UCSD-AML1 (cell line): ENCODE data around the gene KRTAP19-4.
"Not testable (repeated sequence)": the region's sequence is repeated elsewhere in the genome, so short reads cannot be mapped to it uniquely, and the experiment has no call there.

Experiments
- DNase-seq: peaks from one replicate; lab custom pipeline; 2025; ENCODE audit not compliant: unreplicated experiment; lab: John Stamatoyannopoulos, UW

KRTAP19-4 gene, protein sequence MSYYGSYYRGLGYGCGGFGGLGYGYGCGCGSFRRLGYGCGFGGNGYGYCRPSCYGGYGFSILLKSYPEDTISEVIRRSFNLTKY

DNA sequence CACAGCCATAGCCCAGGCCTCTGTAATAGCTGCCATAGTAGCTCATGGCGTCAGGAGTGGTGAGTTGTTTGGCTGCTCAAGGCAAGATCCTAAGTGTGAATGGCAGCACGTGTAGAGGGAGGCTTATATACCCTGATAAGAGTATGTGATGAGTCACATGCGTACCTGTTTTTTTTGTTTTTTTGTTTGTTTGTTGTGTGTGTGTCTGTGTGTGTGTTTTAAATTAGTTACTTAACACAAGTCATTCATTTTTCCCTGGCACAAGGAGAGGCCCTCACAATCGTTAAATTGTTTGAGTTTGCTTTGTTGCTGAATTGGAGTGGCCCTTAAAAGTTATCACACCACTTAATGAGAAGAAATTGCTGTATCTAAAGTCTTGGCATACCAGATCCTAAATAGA, at the start of gene KRTAP19-4:
Gene KRTAP19-4, minus strand, starts transcription at position 101 of the 400 bp plus-strand sequence. Its CDS starts 55 bp downstream, at position 46.
- no peak for DNase-seq

DNA sequence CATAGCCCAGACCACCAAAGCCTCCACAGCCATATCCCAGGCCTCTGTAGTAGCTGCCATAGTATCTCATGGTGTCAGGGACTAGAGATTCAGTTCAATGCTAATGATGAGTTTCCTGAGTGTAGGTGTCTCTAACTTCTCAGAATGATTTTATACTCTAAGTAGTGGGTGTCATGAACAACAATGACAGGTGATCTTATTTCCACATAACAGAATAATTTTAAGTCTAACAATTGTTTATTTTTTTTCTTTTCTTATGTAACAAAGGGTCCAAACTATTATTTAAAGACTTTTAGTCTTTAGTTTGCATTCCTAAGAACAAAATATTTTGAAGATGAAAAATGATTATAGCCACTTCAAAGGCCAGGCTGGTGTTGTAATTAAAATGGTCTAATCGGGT, 44.8 kb upstream of the KRTAP19-4 start, which contains the start of gene KRTAP19-6:
Gene KRTAP19-6, minus strand, starts transcription at position 101 of the 400 bp plus-strand sequence. Its CDS starts 31 bp downstream, at position 70.
- DNase-seq: no peak

DNA sequence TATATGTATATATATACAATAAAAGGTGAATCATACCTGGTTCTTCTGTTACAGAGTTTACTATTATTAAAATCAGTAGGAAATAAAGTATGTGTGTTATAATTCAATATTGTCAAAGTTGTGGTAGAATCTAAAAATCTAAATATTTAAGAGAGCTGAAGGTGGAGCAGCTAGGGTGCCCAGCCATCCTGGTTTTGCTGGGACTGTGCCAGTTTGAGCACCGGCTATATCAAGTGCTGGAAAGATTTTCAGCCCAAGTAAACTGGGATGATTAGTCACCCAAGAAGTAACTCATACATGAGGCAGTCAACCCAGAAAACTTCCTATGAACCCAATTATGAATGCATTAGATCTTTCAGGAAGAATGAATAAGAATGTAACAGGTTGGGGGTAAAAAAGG, 21.9 kb upstream of the KRTAP19-4 start:
- no peak for DNase-seq

DNA sequence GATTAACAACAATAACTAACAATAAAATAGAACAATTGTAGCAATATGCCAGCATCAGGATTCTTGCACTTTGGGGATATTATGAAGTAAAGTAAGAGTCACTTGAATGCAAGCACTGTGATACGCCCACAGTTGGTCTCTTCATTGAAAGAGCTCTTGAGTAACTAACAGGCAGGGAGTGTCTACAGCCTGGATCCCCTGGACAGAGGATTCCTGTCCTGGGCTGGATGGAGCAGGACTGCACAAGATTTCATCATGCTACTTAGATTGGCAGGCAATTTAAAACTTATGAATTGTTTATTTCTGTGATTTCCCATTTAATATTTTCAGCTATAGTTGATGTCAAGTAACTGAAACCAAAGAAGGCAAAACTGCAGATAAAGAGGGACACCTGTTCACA, 18.7 kb upstream of the KRTAP19-4 start:
- no peak for DNase-seq

DNA sequence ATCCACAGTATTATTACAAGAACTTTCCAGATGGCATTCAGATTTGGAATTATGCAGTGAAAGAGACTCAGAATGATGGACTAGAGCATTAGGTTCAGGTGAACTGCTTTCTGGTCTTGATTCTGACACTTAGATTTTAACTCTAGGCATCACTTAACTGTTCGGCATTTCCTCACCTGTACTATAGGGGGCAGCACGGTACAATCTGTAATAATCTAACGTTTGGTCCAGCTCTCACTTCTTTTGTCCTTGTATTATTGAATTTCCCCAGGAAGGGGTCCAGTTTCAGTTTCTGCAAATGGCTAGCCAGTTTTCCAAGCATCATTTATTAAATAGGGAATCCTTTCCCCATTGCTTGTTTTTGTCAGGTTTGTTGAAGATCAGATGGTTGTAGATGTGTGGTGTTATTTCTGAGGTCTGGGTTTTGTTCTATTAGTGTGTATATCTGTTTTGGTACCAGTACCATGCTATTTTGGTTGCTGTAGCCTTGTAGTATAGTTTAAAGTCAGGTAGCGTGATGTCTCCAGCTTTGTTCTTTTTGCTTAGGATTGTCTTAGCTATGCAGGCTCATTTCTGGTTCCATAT, 8.7 kb upstream of the KRTAP19-4 start:
- DNase-seq: not testable (repeated sequence)

DNA sequence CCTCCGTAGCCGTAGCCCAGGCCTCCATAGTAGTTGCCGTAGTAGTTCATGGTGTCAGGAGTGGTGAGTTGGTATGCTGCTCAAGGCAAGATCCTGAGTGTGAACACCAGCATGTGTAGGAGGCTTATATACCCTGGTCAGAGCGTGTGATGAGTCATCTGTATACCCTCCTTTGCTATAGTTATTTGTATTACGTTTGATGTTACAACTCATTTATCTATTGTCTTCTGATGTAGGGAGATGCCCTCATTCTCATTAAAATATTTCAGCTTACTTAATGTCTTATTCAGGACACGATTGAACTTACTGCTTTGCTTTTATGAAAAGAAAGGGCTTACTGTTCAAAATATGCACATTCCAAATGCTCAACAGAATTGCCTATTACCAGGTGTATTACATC, 5.1 kb upstream of the KRTAP19-4 start, which contains the start of gene KRTAP19-5:
Gene KRTAP19-5, minus strand, starts transcription at position 101 of the 400 bp plus-strand sequence. Its CDS starts 51 bp downstream, at position 50.
- DNase-seq: no peak

DNA sequence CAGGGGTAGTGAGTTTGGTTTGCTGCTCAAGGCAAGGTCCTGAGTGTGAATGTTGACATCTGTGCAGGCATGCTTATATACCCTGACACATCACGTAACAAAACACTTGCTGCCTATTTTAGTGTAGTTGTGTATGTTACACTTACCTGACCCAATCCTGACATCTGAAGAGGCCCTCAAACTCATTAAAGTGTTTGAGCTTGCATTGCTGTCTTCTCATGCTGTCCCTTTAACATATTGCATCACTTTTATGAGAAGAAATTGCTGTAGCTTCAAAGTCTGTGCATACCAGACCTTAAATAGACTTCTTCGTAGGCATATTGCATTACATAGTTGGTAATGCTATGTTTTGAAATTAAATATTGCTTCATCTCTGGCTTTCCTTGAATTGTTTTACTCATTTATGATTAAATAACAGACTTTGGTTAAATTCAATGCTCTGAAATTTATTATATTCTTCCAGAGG, 5.0 kb downstream of the KRTAP19-4 start, which contains the start of gene KRTAP19-3:
Gene KRTAP19-3, minus strand, starts transcription at position 51 of the 466 bp plus-strand sequence. CDS start 56 bp downstream, outside the sequence.
- DNase-seq: no peak

DNA sequence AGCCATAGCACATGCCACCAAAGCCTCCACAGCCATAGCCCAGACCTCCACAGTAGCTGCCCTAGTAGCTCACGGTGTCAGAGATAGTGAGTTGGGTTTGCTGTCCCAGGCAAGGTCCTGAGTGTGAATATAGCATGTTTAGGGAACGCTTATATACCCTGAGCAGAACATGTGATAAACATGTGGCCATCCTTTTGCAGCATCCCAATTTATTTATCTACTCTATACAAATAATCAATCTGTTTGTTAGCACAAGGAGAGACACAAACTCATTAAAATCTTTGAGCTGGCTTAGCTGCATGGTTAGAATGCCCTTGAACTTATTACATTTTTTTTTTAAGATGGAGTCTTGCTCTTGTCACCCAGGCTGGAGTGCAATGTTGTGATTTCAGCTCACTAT, 9.6 kb downstream of the KRTAP19-4 start, which contains the start of gene KRTAP19-2:
Gene KRTAP19-2, minus strand, starts transcription at position 101 of the 400 bp plus-strand sequence. Its CDS starts 88 bp downstream, at position 13.
- DNase-seq: no peak

DNA sequence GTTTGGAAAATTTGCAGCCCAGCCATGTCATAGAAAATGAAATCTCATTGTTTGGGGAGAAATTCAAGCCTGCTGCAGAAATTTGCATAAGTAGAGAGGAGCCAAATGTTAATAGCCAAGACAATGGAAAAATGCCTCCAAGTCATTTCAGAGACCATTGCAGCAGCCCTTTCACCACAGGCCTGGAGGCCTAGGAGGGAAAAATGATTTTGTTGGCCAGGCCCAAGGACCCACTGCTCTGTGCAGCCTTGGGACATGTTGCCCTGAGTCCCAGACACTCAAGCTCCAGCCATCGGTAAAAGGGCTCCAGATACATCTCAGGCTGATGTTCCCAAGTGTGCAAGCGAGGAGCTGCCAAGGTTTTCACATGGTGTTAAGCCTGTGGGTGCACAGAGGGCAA, 10.8 kb downstream of the KRTAP19-4 start:
- DNase-seq: no peak

DNA sequence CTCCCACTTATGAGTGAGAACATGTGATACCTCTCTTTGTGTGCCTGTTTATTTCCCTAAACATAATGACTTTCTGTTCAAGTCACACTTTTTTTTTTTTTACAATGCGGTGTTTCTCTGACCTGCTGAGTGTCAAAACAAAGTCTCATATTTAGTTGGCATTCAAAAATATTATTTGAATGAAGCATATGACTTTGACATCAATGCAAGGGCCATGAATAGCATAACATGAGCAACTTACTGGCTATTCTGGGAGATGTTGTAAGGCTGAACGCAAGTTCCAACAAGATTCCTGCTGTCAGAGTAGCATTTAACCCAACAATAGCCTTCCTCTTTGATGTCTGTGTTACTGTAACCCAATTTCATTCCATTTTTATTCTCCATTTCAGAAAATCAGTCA, 14.8 kb downstream of the KRTAP19-4 start:
- no peak for DNase-seq

DNA sequence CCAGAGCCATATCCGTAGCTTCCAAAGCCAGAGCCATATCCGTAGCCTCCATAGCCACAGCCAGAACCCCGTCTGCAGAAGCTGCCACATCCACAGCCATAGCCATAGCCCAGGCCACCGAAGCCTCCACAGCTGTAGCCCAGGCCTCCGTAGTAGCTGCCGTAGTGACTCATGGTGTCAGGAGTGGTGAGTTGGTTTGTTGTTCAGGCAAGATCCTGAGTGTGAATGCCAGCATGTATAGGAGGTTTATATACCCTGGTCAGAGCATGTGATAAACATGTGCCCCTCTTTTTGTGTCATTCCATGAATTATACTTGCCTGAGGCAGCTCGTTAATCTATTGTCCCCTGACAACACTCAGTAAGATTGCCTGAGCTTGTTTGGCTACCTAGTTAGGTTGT, 16.8 kb downstream of the KRTAP19-4 start, which contains the start of gene KRTAP19-1:
Gene KRTAP19-1, minus strand, starts transcription at position 223 of the 400 bp plus-strand sequence. Its CDS starts 50 bp downstream, at position 173.
- no peak for DNase-seq

DNA sequence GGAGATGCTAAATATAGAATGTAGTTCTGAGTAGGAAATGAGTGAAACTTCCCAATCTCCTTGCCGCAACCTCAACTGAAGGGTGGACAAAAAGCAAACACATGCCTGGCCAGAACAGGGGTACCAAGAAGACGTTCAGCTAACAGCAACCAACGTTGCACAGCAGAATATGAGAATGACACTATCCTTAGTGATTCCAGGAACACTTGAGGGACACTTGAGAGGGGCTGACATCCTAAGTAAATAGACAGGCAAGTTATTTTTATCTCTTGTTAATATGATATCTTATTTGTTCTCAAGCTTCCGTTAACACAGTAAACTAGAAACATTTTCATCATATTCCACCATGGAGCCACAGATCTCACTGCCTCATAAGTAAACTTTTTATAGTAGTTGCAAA, 17.7 kb downstream of the KRTAP19-4 start:
- DNase-seq: no peak

DNA sequence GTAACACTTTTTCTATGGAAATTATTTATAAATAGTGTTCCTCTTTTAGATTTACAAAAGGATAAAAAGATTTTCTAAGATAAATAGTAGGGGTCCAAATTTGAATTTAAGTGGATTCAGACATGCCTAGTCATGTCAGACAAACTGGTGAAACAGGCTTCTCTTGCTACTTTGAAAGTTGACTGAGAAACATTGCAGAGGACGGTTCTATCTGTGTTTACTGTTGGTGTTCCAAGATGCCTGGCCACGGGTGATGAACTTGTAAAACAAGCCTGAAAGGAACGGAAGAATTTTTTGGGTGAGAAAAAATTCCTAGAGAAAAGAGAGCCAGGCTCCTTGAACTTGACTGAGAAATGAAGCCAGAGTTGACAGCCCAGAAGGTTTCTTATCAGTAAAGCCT, 19.0 kb downstream of the KRTAP19-4 start:
- DNase-seq: no peak

DNA sequence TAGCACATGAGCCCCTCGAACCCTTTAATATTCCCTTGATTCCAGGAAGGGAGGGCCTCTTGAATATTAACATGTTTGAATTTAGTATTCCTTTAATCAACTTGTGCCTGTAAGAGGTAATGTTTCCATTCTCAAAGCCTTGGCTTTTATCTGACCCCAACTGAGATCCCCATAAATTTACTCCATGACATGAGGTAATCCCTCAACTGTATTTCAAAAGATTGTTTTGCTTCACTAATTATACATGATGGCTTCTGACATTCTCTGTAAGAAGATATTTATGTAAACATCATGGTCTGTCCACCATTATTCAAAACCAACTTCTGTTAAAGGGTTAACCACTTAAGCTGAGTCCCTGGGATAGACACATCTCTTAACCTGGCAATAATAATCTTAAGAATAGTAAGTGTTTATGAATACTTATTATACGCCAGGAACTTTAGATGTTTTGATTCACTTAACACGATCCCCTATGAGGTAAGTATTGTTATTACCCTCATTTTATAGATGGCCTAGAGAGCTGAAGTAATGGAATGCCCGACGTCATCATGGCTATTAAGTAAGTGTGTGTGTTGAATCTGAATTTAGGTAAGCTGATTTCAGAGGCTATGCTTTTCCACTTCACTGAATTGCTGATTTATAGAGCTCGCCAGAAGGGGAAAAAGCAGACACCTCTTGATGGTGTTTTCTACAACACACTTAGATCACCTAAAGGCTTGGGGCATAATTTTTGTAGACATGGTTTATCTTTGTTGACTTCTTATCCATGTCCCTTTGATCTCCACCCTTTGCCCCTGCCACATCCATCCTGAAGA, 27.9 kb downstream of the KRTAP19-4 start:
- no peak for DNase-seq

DNA sequence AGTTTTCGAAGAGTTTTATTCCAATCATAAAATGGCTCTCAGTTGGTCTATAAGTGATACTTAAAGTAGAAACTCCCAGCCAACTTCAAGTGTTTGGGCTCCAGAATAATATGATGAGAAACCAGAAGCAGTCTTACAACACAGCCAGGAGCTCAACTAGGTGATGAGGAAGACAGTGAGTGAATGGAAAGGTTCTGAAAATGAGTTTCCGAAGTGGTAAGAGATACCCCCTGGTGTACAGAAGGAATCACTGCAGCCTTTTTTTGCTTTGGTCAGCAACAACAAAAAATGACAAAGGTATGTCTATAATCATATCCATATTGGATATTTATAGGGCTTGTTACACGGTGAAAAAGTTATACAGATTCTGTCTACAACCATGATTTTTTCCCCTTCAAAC, 33.3 kb downstream of the KRTAP19-4 start:
- DNase-seq: no peak

DNA sequence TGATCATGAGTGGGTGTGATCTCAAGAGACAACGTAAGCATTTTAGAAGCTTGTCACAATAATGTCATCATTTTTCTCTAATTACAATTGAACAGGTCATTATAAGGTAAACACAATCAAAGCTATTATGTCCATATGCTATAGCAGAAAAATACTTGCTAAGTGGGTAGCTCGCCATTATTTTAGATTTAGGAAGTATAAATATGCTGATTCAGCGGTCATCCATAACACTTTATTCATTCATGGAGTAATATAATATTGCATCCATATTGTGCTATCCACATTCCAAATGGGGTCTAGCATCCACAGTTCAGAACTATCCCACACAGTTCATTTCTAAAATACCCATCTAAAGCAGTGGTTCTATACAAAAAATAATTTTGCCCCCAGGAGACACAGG, 48.5 kb downstream of the KRTAP19-4 start:
- DNase-seq: no peak

DNA sequence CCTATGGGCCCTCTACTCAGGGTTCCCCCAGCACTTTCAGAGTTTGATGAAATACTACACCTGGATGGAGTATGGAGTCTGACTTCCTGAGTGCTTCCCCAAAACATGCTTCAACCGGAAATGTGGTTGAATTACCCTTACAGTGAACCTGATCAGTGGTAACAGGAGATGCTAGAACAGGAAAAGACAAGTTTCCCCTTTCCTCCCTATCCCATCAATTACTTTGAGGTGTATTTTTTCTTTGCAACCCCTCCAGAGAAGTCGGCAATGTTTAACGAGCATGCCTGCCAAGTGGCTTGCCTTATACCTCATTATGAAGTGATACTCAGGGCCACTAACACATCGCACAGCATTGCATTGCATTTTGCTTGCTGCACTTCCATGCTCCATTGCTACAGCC, 49.9 kb downstream of the KRTAP19-4 start:
- DNase-seq: no peak
